Measurements from ENCODE around the gene PC.

Gene PC

GRCh38 chr11:66883016-66883965 is 74.9 kb downstream of the PC start:
- ATAC-seq = peak; percentile 90

GRCh38 chr11:66882561-66883015 is 75.6 kb downstream of the PC start:
- TF ChIP-seq ISL1 (CRISPR knock-in tag; IDR thresholded peaks at IDR 0.05) = no peak
- TF ChIP-seq, protein P1, sequence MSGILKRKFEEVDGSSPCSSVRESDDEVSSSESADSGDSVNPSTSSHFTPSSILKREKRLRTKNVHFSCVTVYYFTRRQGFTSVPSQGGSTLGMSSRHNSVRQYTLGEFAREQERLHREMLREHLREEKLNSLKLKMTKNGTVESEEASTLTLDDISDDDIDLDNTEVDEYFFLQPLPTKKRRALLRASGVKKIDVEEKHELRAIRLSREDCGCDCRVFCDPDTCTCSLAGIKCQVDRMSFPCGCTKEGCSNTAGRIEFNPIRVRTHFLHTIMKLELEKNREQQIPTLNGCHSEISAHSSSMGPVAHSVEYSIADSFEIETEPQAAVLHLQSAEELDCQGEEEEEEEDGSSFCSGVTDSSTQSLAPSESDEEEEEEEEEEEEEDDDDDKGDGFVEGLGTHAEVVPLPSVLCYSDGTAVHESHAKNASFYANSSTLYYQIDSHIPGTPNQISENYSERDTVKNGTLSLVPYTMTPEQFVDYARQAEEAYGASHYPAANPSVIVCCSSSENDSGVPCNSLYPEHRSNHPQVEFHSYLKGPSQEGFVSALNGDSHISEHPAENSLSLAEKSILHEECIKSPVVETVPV (CRISPR knock-in tag; IDR thresholded peaks at IDR 0.05) = no peak
- no peak for ATAC-seq

More at GRCh38 chr11:66883016-66883965, 74.9 kb downstream of the PC start:
- TF ChIP-seq ARNTL (CRISPR knock-in tag; IDR thresholded peaks at IDR 0.05; ENCODE audit: borderline replicate concordance, low read depth) (no peak), TCF4 (CRISPR knock-in tag; IDR thresholded peaks at IDR 0.05; ENCODE audit: borderline replicate concordance) (no peak), SNAI2 (CRISPR knock-in tag; IDR thresholded peaks at IDR 0.05) (no peak), GLIS3 (CRISPR knock-in tag; IDR thresholded peaks at IDR 0.05) (no peak), OSR1 (CRISPR knock-in tag; IDR thresholded peaks at IDR 0.05) (no peak), ZFP30 (CRISPR knock-in tag; IDR thresholded peaks at IDR 0.05) (no peak), ZC3H10 (CRISPR knock-in tag; IDR thresholded peaks at IDR 0.05) (no peak), ZNF565 (CRISPR knock-in tag; conservative IDR thresholded peaks at IDR 0.05; ENCODE audit: low read depth) (no peak), ZNF8 (CRISPR knock-in tag; IDR thresholded peaks at IDR 0.05) (no peak), CREB5 (CRISPR knock-in tag; IDR thresholded peaks at IDR 0.05; ENCODE audit: low read depth) (no peak), ZFP3 (CRISPR knock-in tag; IDR thresholded peaks at IDR 0.05) (no peak), ZNF70 (CRISPR knock-in tag; IDR thresholded peaks at IDR 0.05) (no peak), BACH2 (CRISPR knock-in tag; IDR thresholded peaks at IDR 0.05; ENCODE audit: borderline replicate concordance) (no peak), RARB (CRISPR knock-in tag; IDR thresholded peaks at IDR 0.05) (no peak), PPARA (CRISPR knock-in tag; IDR thresholded peaks at IDR 0.05; ENCODE audit: borderline replicate concordance) (no peak)
- TF ChIP-seq, protein P2, sequence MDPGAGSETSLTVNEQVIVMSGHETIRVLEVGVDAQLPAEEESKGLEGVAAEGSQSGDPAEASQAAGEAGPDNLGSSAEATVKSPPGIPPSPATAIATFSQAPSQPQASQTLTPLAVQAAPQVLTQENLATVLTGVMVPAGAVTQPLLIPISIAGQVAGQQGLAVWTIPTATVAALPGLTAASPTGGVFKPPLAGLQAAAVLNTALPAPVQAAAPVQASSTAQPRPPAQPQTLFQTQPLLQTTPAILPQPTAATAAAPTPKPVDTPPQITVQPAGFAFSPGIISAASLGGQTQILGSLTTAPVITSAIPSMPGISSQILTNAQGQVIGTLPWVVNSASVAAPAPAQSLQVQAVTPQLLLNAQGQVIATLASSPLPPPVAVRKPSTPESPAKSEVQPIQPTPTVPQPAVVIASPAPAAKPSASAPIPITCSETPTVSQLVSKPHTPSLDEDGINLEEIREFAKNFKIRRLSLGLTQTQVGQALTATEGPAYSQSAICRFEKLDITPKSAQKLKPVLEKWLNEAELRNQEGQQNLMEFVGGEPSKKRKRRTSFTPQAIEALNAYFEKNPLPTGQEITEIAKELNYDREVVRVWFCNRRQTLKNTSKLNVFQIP (CRISPR knock-in tag; IDR thresholded peaks at IDR 0.05; ENCODE audit: borderline replicate concordance, low read depth) = no peak
- TF ChIP-seq, protein P3, sequence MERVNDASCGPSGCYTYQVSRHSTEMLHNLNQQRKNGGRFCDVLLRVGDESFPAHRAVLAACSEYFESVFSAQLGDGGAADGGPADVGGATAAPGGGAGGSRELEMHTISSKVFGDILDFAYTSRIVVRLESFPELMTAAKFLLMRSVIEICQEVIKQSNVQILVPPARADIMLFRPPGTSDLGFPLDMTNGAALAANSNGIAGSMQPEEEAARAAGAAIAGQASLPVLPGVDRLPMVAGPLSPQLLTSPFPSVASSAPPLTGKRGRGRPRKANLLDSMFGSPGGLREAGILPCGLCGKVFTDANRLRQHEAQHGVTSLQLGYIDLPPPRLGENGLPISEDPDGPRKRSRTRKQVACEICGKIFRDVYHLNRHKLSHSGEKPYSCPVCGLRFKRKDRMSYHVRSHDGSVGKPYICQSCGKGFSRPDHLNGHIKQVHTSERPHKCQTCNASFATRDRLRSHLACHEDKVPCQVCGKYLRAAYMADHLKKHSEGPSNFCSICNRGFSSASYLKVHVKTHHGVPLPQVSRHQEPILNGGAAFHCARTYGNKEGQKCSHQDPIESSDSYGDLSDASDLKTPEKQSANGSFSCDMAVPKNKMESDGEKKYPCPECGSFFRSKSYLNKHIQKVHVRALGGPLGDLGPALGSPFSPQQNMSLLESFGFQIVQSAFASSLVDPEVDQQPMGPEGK (CRISPR knock-in tag; IDR thresholded peaks at IDR 0.05; ENCODE audit: borderline replicate concordance) = no peak

GRCh38 chr11:66881927-66882452 is 76.2 kb downstream of the PC start:
- TF ChIP-seq ZNF8 (CRISPR knock-in tag; IDR thresholded peaks at IDR 0.05) = no peak
- no peak for TF ChIP-seq CREB5 (CRISPR knock-in tag; IDR thresholded peaks at IDR 0.05; ENCODE audit: low read depth)
- TF ChIP-seq TCF4 (CRISPR knock-in tag; IDR thresholded peaks at IDR 0.05; ENCODE audit: borderline replicate concordance) = no peak
- no peak for TF ChIP-seq ZNF70 (CRISPR knock-in tag; IDR thresholded peaks at IDR 0.05)
- no peak for TF ChIP-seq ZNF565 (CRISPR knock-in tag; conservative IDR thresholded peaks at IDR 0.05; ENCODE audit: low read depth)
- TF ChIP-seq PPARA (CRISPR knock-in tag; IDR thresholded peaks at IDR 0.05; ENCODE audit: borderline replicate concordance) = no peak
- TF ChIP-seq, protein P1 (CRISPR knock-in tag; IDR thresholded peaks at IDR 0.05) = no peak
- no peak for TF ChIP-seq OSR1 (CRISPR knock-in tag; IDR thresholded peaks at IDR 0.05)
- no peak for TF ChIP-seq CSDC2 (CRISPR knock-in tag; IDR thresholded peaks at IDR 0.05)
- no peak for TF ChIP-seq ZFP30 (CRISPR knock-in tag; IDR thresholded peaks at IDR 0.05)
- TF ChIP-seq GLIS3 (CRISPR knock-in tag; IDR thresholded peaks at IDR 0.05) = no peak
- TF ChIP-seq ESRRG (CRISPR knock-in tag; IDR thresholded peaks at IDR 0.05) = no peak
- TF ChIP-seq, protein P2 (CRISPR knock-in tag; IDR thresholded peaks at IDR 0.05; ENCODE audit: borderline replicate concordance, low read depth) = no peak
- no peak for TF ChIP-seq TOX (CRISPR knock-in tag; IDR thresholded peaks at IDR 0.05; ENCODE audit: borderline replicate concordance)
- ATAC-seq = no peak
